Effector memory CD8-positive, alpha-beta T cell (primary cell): ENCODE measurements around the gene CYP4B1.
"Not testable (repeated sequence)": the region's sequence is repeated elsewhere in the genome, so short reads cannot be mapped to it uniquely, and the experiment has no call there.

ENCODE experiments used
- ATAC-seq: fragments of 150-1000 bp; cut with Tn5 transposase; replicated peaks from 2 replicates; pipeline ENCODE4 v1.10.0; 2021; ENCODE audit warnings: mild to moderate bottlenecking, moderate library complexity
- DNase-seq, 3 experiments: peaks; one replicate each; pipeline ENCODE4 v3.0.0; 2021
- H3K27ac Mint-ChIP-seq, 2 donors: one replicate each; pipeline ENCODE4 v1.8.0; 2022; ENCODE audit warnings: mild to moderate bottlenecking in 2 of 2, mixed read lengths in 2 of 2, moderate library complexity in 2 of 2
- H3K27me3 Mint-ChIP-seq, 2 donors: one replicate each; pipeline ENCODE4 v1.8.0; 2022; ENCODE audit warnings: mixed read lengths in 2 of 2
- H3K36me3 Mint-ChIP-seq: one replicate; pipeline ENCODE4 v1.8.0; 2022; ENCODE audit warnings: mild to moderate bottlenecking, moderate library complexity, mixed read lengths; ENCODE audit not compliant: insufficient read depth
- H3K4me1 Mint-ChIP-seq, 2 donors: one replicate each; pipeline ENCODE4 v1.8.0; 2022; ENCODE audit warnings: low read depth in 2 of 2, mixed read lengths in 2 of 2
- H3K4me3 Mint-ChIP-seq, 2 donors: one replicate each; pipeline ENCODE4 v1.8.0; 2022; ENCODE audit warnings: mild to moderate bottlenecking in 2 of 2, mixed read lengths in 2 of 2, moderate library complexity in 2 of 2
- H3K9me3 Mint-ChIP-seq, 2 donors: one replicate each; pipeline ENCODE4 v1.8.0; 2022; ENCODE audit warnings: mixed read lengths in 2 of 2

The CYP4B1 gene

GRCh38 chr1:46812996-46813857 is 14.4 kb downstream of the CYP4B1 start:
- peaks cover 6% of the 10 kb centered on the region for H3K36me3 Mint-ChIP-seq
- H3K4me1 Mint-ChIP-seq = no peaks in the 10 kb centered on the region
- peaks cover 5 to 35% of the 10 kb centered on the region in 2 donors for H3K27me3 Mint-ChIP-seq
- no peaks in the 10 kb centered on the region for H3K9me3 Mint-ChIP-seq
- H3K4me3 Mint-ChIP-seq = no peak overlapping the region
- DNase-seq = no peak
- no peak for ATAC-seq
- no peak overlapping the region for H3K27ac Mint-ChIP-seq

DNA sequence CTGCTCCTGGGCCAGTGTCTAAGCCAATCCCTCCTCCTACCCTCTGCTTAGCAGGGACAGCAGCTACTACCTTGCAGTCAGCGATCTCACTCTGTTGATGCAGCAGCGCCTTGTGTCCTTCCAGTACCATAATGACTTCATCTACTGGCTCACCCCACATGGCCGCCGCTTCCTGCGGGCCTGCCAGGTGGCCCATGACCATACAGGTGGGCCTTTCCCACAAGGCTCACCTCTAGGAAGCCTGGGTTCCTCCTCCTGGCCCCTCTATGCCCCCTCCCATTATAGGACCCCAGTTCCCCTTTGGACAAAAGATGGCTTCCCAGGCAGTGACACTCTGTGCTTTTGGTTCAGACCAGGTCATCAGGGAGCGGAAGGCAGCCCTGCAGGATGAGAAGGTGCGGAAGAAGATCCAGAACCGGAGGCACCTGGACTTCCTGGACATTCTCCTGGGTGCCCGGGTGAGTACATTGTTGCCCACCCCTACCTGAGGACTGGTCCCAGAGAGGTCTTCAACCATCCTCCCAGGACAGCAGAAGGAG is 15.1 kb downstream of the CYP4B1 start:
- DNase-seq (no peak), ATAC-seq (no peak)
- Mint-ChIP-seq H3K27me3 (peaks cover 5 to 41% of the 10 kb centered on the region in 2 donors), H3K27ac (no peak overlapping the region), H3K9me3 (no peaks in the 10 kb centered on the region), H3K4me1 (no peaks in the 10 kb centered on the region), H3K36me3 (peaks cover 6% of the 10 kb centered on the region), H3K4me3 (no peak overlapping the region)

GRCh38 chr1:46815133-46815532 is 16.3 kb downstream of the CYP4B1 start:
- H3K36me3 Mint-ChIP-seq = peaks cover 6% of the 10 kb centered on the region
- H3K9me3 Mint-ChIP-seq = no peaks in the 10 kb centered on the region
- DNase-seq (no peak), ATAC-seq (no peak)
- H3K27me3 Mint-ChIP-seq = peaks cover 13 to 53% of the 10 kb centered on the region in 2 donors
- H3K27ac Mint-ChIP-seq = no peak overlapping the region
- H3K4me3 Mint-ChIP-seq = no peak overlapping the region
- no peaks in the 10 kb centered on the region for H3K4me1 Mint-ChIP-seq

DNA sequence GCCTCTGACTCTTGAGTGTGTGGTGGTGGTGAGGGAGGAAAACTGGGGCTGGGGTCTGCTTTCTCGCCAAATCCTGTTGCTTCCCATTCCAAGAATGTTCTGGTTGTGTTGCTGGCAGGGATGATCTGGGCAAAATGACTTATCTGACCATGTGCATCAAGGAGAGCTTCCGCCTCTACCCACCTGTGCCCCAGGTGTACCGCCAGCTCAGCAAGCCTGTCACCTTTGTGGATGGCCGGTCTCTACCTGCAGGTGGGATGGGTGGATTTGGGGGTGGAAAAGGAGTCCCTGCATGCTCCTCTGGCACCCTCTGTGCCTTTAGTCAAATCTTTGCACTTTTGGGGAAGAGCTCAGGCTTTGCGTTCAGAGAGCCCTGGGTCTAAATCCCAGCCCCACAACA is 18.1 kb downstream of the CYP4B1 start:
- peaks cover 0 to 1% of the 10 kb centered on the region in 2 donors for H3K4me1 Mint-ChIP-seq
- H3K4me3 Mint-ChIP-seq = no peak overlapping the region

GRCh38 chr1:46817814-46818213 is 19.0 kb downstream of the CYP4B1 start:
- Mint-ChIP-seq H3K4me1 (peaks cover 0 to 1% of the 10 kb centered on the region in 2 donors), H3K36me3 (peaks cover 6% of the 10 kb centered on the region), H3K4me3 (no peak overlapping the region), H3K27me3 (peaks cover 26 to 70% of the 10 kb centered on the region in 2 donors), H3K9me3 (no peaks in the 10 kb centered on the region), H3K27ac (no peak overlapping the region)
- no peak for DNase-seq
- no peak for ATAC-seq

More for the DNA sequence above, 18.1 kb downstream of the CYP4B1 start:
- peaks cover 18 to 61% of the 10 kb centered on the region in 2 donors for H3K27me3 Mint-ChIP-seq
- no peaks in the 10 kb centered on the region for H3K9me3 Mint-ChIP-seq
- H3K27ac Mint-ChIP-seq = no peak overlapping the region
- H3K36me3 Mint-ChIP-seq = peaks cover 6% of the 10 kb centered on the region
- DNase-seq (no peak), ATAC-seq (no peak)

- ATAC-seq = no peak
- no peak overlapping the region for H3K27ac Mint-ChIP-seq
- no peaks in the 10 kb centered on the region for H3K9me3 Mint-ChIP-seq
- H3K36me3 Mint-ChIP-seq = peaks cover 3% of the 10 kb centered on the region
- no peak for DNase-seq
- H3K4me1 Mint-ChIP-seq = peaks cover 0 to 1% of the 10 kb centered on the region in 2 donors
- H3K4me3 Mint-ChIP-seq = no peak overlapping the region
- H3K27me3 Mint-ChIP-seq = peaks cover 28 to 69% of the 10 kb centered on the region in 2 donors
These were observed 19.7 kb downstream of the CYP4B1 start for GRCh38 chr1:46818591-46818990.

DNA sequence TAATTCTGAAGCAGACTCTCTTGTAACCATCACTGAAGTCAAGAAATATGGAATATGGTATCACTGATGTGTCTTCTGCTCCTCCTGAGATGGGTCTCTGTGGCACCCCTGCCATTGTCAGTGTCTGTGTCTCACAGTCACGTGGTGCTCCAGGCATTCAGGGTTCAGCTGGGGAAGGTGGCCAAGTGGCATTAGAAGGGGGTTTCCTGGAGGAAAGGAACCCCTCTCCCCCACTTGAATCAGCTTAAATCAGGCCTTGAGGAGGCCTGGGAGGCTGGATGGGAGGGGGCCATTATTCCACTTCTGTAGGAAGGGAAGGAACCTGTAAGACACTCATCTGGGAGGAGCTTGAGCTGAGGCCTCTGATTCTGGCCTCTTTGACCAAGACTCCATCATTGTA is 20.5 kb downstream of the CYP4B1 start:
- ATAC-seq (no peak), DNase-seq (no peak)
- H3K27ac Mint-ChIP-seq = no peak overlapping the region
- H3K4me3 Mint-ChIP-seq = no peak overlapping the region
- H3K9me3 Mint-ChIP-seq = no peaks in the 10 kb centered on the region
- peaks cover 28 to 62% of the 10 kb centered on the region in 2 donors for H3K27me3 Mint-ChIP-seq
- H3K4me1 Mint-ChIP-seq = peaks cover 0 to 1% of the 10 kb centered on the region in 2 donors
- H3K36me3 Mint-ChIP-seq = peaks cover 3% of the 10 kb centered on the region

DNA sequence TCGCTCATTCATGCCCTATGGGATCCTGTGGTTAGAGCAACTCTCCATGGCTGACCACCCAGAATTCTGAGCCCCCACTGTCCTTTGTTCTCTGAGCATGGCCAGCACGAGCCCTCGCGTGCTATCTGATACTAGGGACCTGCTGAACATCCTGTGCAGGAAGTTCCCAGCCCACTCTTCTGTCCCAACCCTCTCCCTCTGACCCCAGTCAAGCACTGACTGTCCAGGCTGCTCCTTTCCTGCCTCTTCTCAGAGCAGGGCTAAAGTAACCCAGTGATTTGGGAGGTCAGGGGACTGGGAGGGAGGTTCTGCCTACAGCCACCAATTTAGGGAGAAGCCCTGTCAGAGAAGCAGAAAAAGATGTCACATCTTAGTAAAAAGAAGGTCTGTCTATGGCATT is 21.2 kb downstream of the CYP4B1 start:
- ATAC-seq (no peak), DNase-seq (no peak)
- H3K27me3 Mint-ChIP-seq = peaks cover 28 to 54% of the 10 kb centered on the region in 2 donors
- no peak overlapping the region for H3K27ac Mint-ChIP-seq
- H3K9me3 Mint-ChIP-seq = no peaks in the 10 kb centered on the region
- peaks cover 3% of the 10 kb centered on the region for H3K36me3 Mint-ChIP-seq
- no peak overlapping the region for H3K4me3 Mint-ChIP-seq
- H3K4me1 Mint-ChIP-seq = peaks cover 0 to 1% of the 10 kb centered on the region in 2 donors

DNA sequence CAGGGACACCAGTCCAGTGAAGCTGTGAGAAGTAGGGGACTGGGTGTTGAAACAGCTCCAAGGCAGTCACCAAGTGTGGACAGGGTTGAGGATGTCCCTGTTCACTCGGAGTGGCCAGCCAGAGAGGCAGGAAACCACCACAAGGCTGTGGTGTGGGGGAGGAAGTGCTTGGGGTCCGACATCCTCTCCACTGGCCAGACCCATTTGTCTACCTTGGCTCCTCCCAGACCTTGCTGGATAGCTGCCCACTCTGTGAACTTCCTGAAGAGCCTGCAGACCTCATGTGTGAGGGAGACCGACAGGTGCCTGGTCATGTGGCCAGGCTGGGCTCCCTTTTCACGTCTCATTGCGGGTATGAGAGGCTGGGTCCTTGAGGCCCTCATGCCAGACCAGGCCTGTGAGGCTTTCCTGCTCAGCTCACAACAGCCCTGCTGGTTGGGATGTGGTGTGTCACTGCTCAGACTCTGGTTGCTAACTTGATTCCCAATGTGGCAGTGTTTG is 21.8 kb downstream of the CYP4B1 start:
- Mint-ChIP-seq H3K36me3 (peaks cover 3% of the 10 kb centered on the region), H3K4me3 (no peak overlapping the region), H3K4me1 (peaks cover 0 to 1% of the 10 kb centered on the region in 2 donors), H3K9me3 (no peaks in the 10 kb centered on the region), H3K27me3 (peaks cover 28 to 49% of the 10 kb centered on the region in 2 donors), H3K27ac (no peak overlapping the region)
- ATAC-seq (no peak), DNase-seq (no peak)

DNA sequence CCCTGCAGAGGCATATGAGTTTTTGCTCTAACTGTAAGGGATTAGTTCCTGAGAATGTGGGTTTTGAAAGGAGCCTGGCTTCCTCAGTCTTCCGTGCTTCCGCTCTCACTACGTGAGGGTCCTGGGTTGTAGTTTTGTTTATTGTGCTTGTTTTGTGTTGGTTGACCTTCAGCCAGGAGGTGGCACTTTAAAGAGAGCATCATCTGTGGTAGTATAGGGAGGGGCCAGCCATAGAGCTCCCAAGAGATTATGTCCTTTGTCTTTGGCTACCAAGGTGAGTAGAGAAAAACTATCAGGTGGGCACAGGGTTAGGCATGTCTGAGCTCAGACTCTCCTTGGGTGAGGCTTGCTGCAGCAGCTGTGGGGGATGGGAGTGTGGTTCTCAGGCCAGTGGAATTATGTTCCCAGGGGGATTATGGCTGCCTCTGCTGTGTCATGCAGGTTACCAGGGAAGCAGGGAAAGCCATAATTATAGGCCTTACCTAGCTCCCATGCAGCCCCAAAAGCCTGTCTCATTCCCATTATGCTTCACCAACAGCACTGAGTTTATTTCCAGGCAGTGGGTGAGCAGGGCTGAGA is 23.5 kb downstream of the CYP4B1 start:
- DNase-seq = no peak
- H3K27me3 Mint-ChIP-seq = peaks cover 32 to 50% of the 10 kb centered on the region in 2 donors
- H3K36me3 Mint-ChIP-seq = peaks cover 2% of the 10 kb centered on the region

DNA sequence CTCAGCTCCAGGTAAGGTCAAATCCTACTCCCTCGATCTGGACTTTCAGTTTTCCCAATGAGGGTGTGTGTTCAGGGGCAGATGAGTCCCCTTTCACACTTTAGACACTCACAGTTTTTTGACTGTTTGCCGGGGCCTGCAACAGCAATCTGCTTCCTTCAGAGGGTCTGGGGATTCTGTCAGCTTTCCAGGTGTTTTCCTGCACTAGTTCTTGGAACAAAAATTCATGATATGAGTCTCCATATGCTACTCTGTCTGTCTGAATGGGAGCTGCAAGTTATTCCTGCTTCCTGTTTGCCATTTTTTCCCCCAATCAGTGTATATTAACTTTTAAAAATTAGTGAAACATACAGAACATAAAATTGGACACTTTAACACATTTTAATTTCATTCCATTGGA is 24.3 kb downstream of the CYP4B1 start:
- ATAC-seq (no peak), DNase-seq (no peak)
- Mint-ChIP-seq H3K4me1 (peaks cover 0 to 1% of the 10 kb centered on the region in 2 donors), H3K27ac (no peak overlapping the region), H3K27me3 (peaks cover 37 to 56% of the 10 kb centered on the region in 2 donors), H3K9me3 (no peaks in the 10 kb centered on the region), H3K36me3 (peaks cover 2% of the 10 kb centered on the region), H3K4me3 (no peak overlapping the region)

More for the DNA sequence above, 23.5 kb downstream of the CYP4B1 start:
- Mint-ChIP-seq H3K9me3 (no peaks in the 10 kb centered on the region), H3K4me3 (no peak overlapping the region), H3K4me1 (peaks cover 0 to 1% of the 10 kb centered on the region in 2 donors), H3K27ac (no peak overlapping the region)
- no peak for ATAC-seq

DNA sequence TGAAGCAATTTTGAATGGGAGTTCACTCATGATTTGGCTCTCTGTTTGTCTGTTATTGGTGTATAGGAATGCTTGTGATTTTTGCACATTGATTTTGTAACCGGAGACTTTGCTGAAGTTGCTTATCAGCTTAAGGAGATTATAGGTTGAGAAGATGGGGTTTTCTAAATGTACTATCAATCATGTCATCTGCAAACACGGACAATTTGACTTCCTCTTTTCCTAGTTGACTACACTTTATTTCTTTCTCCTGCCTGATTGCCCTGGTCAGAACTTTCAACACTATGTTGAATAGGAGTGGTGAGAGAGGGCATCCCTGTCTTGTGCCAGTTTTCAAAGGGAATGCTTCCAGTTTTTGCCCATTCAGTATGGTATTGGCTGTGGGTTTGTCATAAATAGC is 28.0 kb downstream of the CYP4B1 start:
- not testable (repeated sequence) for H3K4me3 Mint-ChIP-seq, H3K36me3 Mint-ChIP-seq, H3K27ac Mint-ChIP-seq, H3K4me1 Mint-ChIP-seq, H3K9me3 Mint-ChIP-seq, DNase-seq, ATAC-seq
- H3K27me3 Mint-ChIP-seq = peaks cover 48 to 53% of the 10 kb centered on the region in 2 donors

GRCh38 chr1:46830665-46831322 is 31.9 kb downstream of the CYP4B1 start:
- Mint-ChIP-seq H3K27ac (no peak overlapping the region), H3K27me3 (peaks cover 58 to 60% of the 10 kb centered on the region in 2 donors), H3K4me1 (no peaks in the 10 kb centered on the region), H3K4me3 (no peak overlapping the region), H3K9me3 (no peaks in the 10 kb centered on the region), H3K36me3 (peaks cover 2% of the 10 kb centered on the region)
- ATAC-seq = no peak
- DNase-seq = no peak
